Astrocyte (in vitro differentiated cells and primary cell): ENCODE measurements around the gene KNDC1. TPM values are rescaled to one million over a fixed set of nuclear protein-coding genes. Genes with fewer than 3 reads are reported as not detected.

Experiments
- DNase-seq: peaks from one replicate; pipeline ENCODE4 v3.0.0-alpha.2; 2010; ENCODE audit warnings: low read depth
- FAIRE-seq: peaks from 2 replicates; lab custom pipeline; 2011; peaks lifted over from hg19 to GRCh38; lab: Jason Lieb, UNC
- H2AFZ ChIP-seq: 2 replicates; pipeline ENCODE4 v1.6.0; 2012; ENCODE audit warnings: low read depth, low read length, inconsistent platforms
- H3K27ac ChIP-seq: 2 replicates; pipeline ENCODE4 v1.5.1; 2011; ENCODE audit warnings: low read depth, low read length, inconsistent platforms
- H3K27me3 ChIP-seq: 2 replicates; pipeline ENCODE4 v1.6.0; 2011; ENCODE audit warnings: low read length, inconsistent platforms; ENCODE audit not compliant: insufficient read depth
- H3K36me3 ChIP-seq: 2 replicates; pipeline ENCODE4 v1.5.1; 2011; ENCODE audit warnings: low read length, inconsistent platforms; ENCODE audit not compliant: insufficient read depth
- H3K4me1 ChIP-seq: 2 replicates; pipeline ENCODE4 v1.5.1; 2011; ENCODE audit warnings: low read length, inconsistent platforms; ENCODE audit not compliant: insufficient read depth
- H3K4me2 ChIP-seq: 2 replicates; pipeline ENCODE4 v1.6.0; 2012; ENCODE audit warnings: low read length, inconsistent platforms
- H3K4me3 ChIP-seq: 2 replicates; pipeline ENCODE4 v1.5.1; 2011; ENCODE audit warnings: low read depth, mild to moderate bottlenecking, low read length, inconsistent platforms; ENCODE audit not compliant: insufficient read depth
- H3K79me2 ChIP-seq: 2 replicates; pipeline ENCODE4 v1.6.0; 2012; ENCODE audit warnings: mild to moderate bottlenecking, low read length, inconsistent platforms; ENCODE audit not compliant: insufficient read depth
- H3K9ac ChIP-seq: 2 replicates; pipeline ENCODE4 v1.6.0; 2012; ENCODE audit warnings: mild to moderate bottlenecking, low read length, inconsistent platforms
- H3K9me3 ChIP-seq: 2 replicates; pipeline ENCODE4 v1.5.1; 2012; ENCODE audit warnings: low read depth, mild to moderate bottlenecking, low read length, inconsistent platforms; ENCODE audit not compliant: insufficient read depth
- H4K20me1 ChIP-seq: 2 replicates; pipeline ENCODE4 v1.6.0; 2012; ENCODE audit warnings: low read length, inconsistent platforms; ENCODE audit not compliant: insufficient read depth
- H3K27ac Mint-ChIP-seq: one replicate; pipeline ENCODE4 v1.8.0; 2021; ENCODE audit warnings: mild to moderate bottlenecking, mixed read lengths; ENCODE audit not compliant: unreplicated experiment
- H3K27me3 Mint-ChIP-seq: one replicate; pipeline ENCODE4 v1.8.0; 2021; ENCODE audit warnings: low read depth, mixed read lengths; ENCODE audit not compliant: unreplicated experiment
- H3K36me3 Mint-ChIP-seq: one replicate; pipeline ENCODE4 v1.8.0; 2021; ENCODE audit warnings: low read depth, mixed read lengths; ENCODE audit not compliant: unreplicated experiment
- H3K4me1 Mint-ChIP-seq: one replicate; pipeline ENCODE4 v1.8.0; 2021; ENCODE audit warnings: low read depth, mixed read lengths; ENCODE audit not compliant: unreplicated experiment
- H3K4me3 Mint-ChIP-seq: one replicate; pipeline ENCODE4 v1.8.0; 2021; ENCODE audit warnings: mild to moderate bottlenecking, moderate library complexity, mixed read lengths; ENCODE audit not compliant: unreplicated experiment
- H3K9me3 Mint-ChIP-seq: one replicate; pipeline ENCODE4 v1.8.0; 2021; ENCODE audit warnings: mild to moderate bottlenecking, mixed read lengths; ENCODE audit not compliant: unreplicated experiment
- EZH2 ChIP-seq: IDR thresholded peaks from 2 replicates; pipeline ENCODE4 v1.6.1; 2012; ENCODE audit warnings: mild to moderate bottlenecking, low read length, inconsistent platforms; ENCODE audit not compliant: insufficient read depth
- total RNA-seq: library from RNA; stranded (reverse); gene quantifications from 2 replicates; pipeline ENCODE4 v1.2.1, GENCODE V29; 2021
- TF ChIP-seq, protein P1 (sequence below): IDR thresholded peaks from 2 replicates; pipeline ENCODE4 v1.5.1; 2011; ENCODE audit warnings: low read depth, mild to moderate bottlenecking, inconsistent platforms, low read length, moderate library complexity; ENCODE audit not compliant: insufficient read depth

Gene KNDC1
- total RNA-seq, 1 donor from 2014 or later = 2.6 TPM

GRCh38 chr10:133247681-133248333 is 87.8 kb downstream of the KNDC1 start:
- Histone ChIP-seq H3K4me3 (no peak overlapping the region), H2AFZ (no peak overlapping the region), H4K20me1 (no peaks in the 10 kb centered on the region), H3K9me3 (no peaks in the 10 kb centered on the region), H3K9ac (no peak overlapping the region), H3K36me3 (no peaks in the 10 kb centered on the region), H3K27ac (no peak overlapping the region), H3K4me2 (no peak overlapping the region), H3K79me2 (no peaks in the 10 kb centered on the region), H3K4me1 (no peaks in the 10 kb centered on the region), H3K27me3 (peaks cover 9% of the 10 kb centered on the region)
- TF ChIP-seq EZH2 = no peak
- TF ChIP-seq, protein P1, sequence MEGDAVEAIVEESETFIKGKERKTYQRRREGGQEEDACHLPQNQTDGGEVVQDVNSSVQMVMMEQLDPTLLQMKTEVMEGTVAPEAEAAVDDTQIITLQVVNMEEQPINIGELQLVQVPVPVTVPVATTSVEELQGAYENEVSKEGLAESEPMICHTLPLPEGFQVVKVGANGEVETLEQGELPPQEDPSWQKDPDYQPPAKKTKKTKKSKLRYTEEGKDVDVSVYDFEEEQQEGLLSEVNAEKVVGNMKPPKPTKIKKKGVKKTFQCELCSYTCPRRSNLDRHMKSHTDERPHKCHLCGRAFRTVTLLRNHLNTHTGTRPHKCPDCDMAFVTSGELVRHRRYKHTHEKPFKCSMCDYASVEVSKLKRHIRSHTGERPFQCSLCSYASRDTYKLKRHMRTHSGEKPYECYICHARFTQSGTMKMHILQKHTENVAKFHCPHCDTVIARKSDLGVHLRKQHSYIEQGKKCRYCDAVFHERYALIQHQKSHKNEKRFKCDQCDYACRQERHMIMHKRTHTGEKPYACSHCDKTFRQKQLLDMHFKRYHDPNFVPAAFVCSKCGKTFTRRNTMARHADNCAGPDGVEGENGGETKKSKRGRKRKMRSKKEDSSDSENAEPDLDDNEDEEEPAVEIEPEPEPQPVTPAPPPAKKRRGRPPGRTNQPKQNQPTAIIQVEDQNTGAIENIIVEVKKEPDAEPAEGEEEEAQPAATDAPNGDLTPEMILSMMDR = no peak
- Mint-ChIP-seq H3K27me3 (peaks cover 39% of the 10 kb centered on the region), H3K36me3 (no peaks in the 10 kb centered on the region), H3K9me3 (no peaks in the 10 kb centered on the region), H3K27ac (no peak overlapping the region), H3K4me3 (no peak overlapping the region), H3K4me1 (no peaks in the 10 kb centered on the region)
- FAIRE-seq (no peak), DNase-seq (no peak)

DNA sequence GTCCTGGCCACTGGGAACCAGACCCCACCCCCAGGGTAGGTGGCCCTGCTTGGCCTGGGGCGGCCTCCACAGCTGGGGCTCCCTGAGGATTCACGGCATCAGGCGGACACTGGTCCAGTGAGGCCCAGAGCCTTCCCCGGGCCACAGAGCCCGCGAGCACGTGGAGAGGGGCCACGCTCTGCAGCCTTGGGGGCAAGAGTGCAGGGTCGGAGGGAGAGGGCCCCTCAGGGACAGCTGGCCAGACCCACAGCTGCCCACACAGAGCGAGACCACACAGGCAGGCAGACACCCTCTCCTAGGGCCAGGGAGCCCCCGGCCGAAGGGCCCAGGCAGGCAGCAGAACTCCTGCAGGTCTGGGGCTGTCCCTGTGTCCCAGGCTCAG is 88.3 kb downstream of the KNDC1 start:
- Histone ChIP-seq H3K4me2 (no peak overlapping the region), H3K4me3 (no peak overlapping the region), H3K36me3 (no peaks in the 10 kb centered on the region), H3K4me1 (no peaks in the 10 kb centered on the region), H4K20me1 (no peaks in the 10 kb centered on the region), H3K9me3 (no peaks in the 10 kb centered on the region), H3K9ac (no peak overlapping the region), H3K27ac (no peak overlapping the region), H2AFZ (no peak overlapping the region), H3K27me3 (peaks cover 8% of the 10 kb centered on the region), H3K79me2 (no peaks in the 10 kb centered on the region)
- H3K4me1 Mint-ChIP-seq = no peaks in the 10 kb centered on the region
- TF ChIP-seq, protein P1 = no peak
- TF ChIP-seq EZH2 = no peak
- no peak overlapping the region for H3K27ac Mint-ChIP-seq
- no peak for FAIRE-seq
- H3K27me3 Mint-ChIP-seq = peaks cover 37% of the 10 kb centered on the region
- H3K4me3 Mint-ChIP-seq = no peak overlapping the region
- DNase-seq = no peak
- H3K9me3 Mint-ChIP-seq = no peaks in the 10 kb centered on the region
- no peaks in the 10 kb centered on the region for H3K36me3 Mint-ChIP-seq

- no peaks in the 10 kb centered on the region for H3K9me3 ChIP-seq
- H3K36me3 Mint-ChIP-seq = no peaks in the 10 kb centered on the region
- TF ChIP-seq, protein P1 = no peak
- H4K20me1 ChIP-seq = no peaks in the 10 kb centered on the region
- H3K27ac Mint-ChIP-seq = no peak overlapping the region
- DNase-seq (no peak), FAIRE-seq (no peak)
- H3K4me2 ChIP-seq = no peak overlapping the region
- H3K27ac ChIP-seq = no peak overlapping the region
- no peaks in the 10 kb centered on the region for H3K4me1 ChIP-seq
- no peaks in the 10 kb centered on the region for H3K9me3 Mint-ChIP-seq
- H2AFZ ChIP-seq = no peak overlapping the region
- no peak overlapping the region for H3K9ac ChIP-seq
- H3K4me3 ChIP-seq = no peak overlapping the region
- H3K79me2 ChIP-seq = no peaks in the 10 kb centered on the region
- no peaks in the 10 kb centered on the region for H3K36me3 ChIP-seq
- H3K27me3 ChIP-seq = peaks cover 8% of the 10 kb centered on the region
- no peak overlapping the region for H3K4me3 Mint-ChIP-seq
- no peaks in the 10 kb centered on the region for H3K4me1 Mint-ChIP-seq
- peaks cover 41% of the 10 kb centered on the region for H3K27me3 Mint-ChIP-seq
Measured at GRCh38 chr10:133249094-133249780, 89.2 kb downstream of the KNDC1 start.
